Jurkat, Clone E6-1 (cell line): ENCODE measurements around the gene MVB12B.
A peak's percentile ranks its signal among the peaks of the same experiment; 100 is the strongest.

Experiments
- DNase-seq: peaks from one replicate; pipeline ENCODE4 v3.0.0-alpha.2; 2011; ENCODE audit warnings: low read depth, low spot score
- H3K4me3 ChIP-seq: 2 replicates; pipeline ENCODE4 v1.5.1; 2011; ENCODE audit warnings: mild to moderate bottlenecking, low read length, control low read depth, moderate library complexity

MVB12B gene

GRCh38 chr9:126301985-126302603, 24.5 kb upstream of the MVB12B start:
- no peak overlapping the region for H3K4me3 ChIP-seq
- DNase-seq: peak; percentile 72

GRCh38 chr9:126302730-126303129, 23.9 kb upstream of the MVB12B start:
- H3K4me3 ChIP-seq: no peak overlapping the region
- no peak for DNase-seq

GRCh38 chr9:126303488-126303887, 23.1 kb upstream of the MVB12B start:
- no peak overlapping the region for H3K4me3 ChIP-seq
- DNase-seq: no peak

- DNase-seq: no peak
- H3K4me3 ChIP-seq: no peak overlapping the region
These were observed 22.2 kb upstream of the MVB12B start for GRCh38 chr9:126304207-126304970.

- DNase-seq: no peak
- no peak overlapping the region for H3K4me3 ChIP-seq
These were observed 21.7 kb upstream of the MVB12B start for GRCh38 chr9:126304971-126305320.

GRCh38 chr9:126306071-126306647, 20.5 kb upstream of the MVB12B start:
- DNase-seq: no peak
- H3K4me3 ChIP-seq: no peak overlapping the region

- no peak for DNase-seq
- H3K4me3 ChIP-seq: no peak overlapping the region
These were observed 19.1 kb upstream of the MVB12B start for GRCh38 chr9:126307322-126308061.

- DNase-seq: no peak
- H3K4me3 ChIP-seq: no peak overlapping the region
These were observed 17.0 kb upstream of the MVB12B start for GRCh38 chr9:126309427-126310189.

- H3K4me3 ChIP-seq: no peak overlapping the region
- no peak for DNase-seq
These were observed 13.8 kb upstream of the MVB12B start for GRCh38 chr9:126312584-126313551.

- H3K4me3 ChIP-seq: no peak overlapping the region
- no peak for DNase-seq
These were observed 10.5 kb upstream of the MVB12B start for GRCh38 chr9:126316085-126316655.

GRCh38 chr9:126317513-126317912, 9.1 kb upstream of the MVB12B start:
- H3K4me3 ChIP-seq: no peak overlapping the region
- peak; percentile 37 for DNase-seq

- no peak for DNase-seq
- no peak overlapping the region for H3K4me3 ChIP-seq
These were observed 7.8 kb upstream of the MVB12B start for GRCh38 chr9:126318858-126319257.

GRCh38 chr9:126319671-126320070, 7.0 kb upstream of the MVB12B start:
- H3K4me3 ChIP-seq: no peak overlapping the region
- DNase-seq: no peak

- no peak overlapping the region for H3K4me3 ChIP-seq
- no peak for DNase-seq
These were observed 6.3 kb upstream of the MVB12B start for GRCh38 chr9:126320158-126320922.

- H3K4me3 ChIP-seq: no peak overlapping the region
- DNase-seq: no peak
These were observed 4.9 kb upstream of the MVB12B start for GRCh38 chr9:126321742-126322141.

GRCh38 chr9:126325821-126326220, 808 bp upstream of the MVB12B start:
- no peak for DNase-seq
- H3K4me3 ChIP-seq: peak overlapping the region; percentile 51

- peak overlapping the region; percentile 73 for H3K4me3 ChIP-seq
- DNase-seq: no peak
These were observed 531 bp downstream of the MVB12B start for GRCh38 chr9:126327006-126327713.
